ENCODE data around the gene PRDM16. TPM values are rescaled to one million over a fixed set of nuclear protein-coding genes. Genes with fewer than 3 reads are reported as not detected.

The PRDM16 gene
- total and polyA plus RNA-seq, 2 of the 13 experiments (the other 11 are each of a cell fraction or from before 2014, with no cell fraction given): 0.15 to 0.81 TPM

GRCh38 chr1:3366126-3367051 is 297.4 kb downstream of the PRDM16 start:
- no TSS peak for BruUV-seq (replicated peaks)
- WGBS (ENCODE audit: low lambda C conversion rate): 32% methylated on average over 33 of the region's 42 CpGs
- DNase-seq (ENCODE audit: low spot score): peak; percentile 16
- H3K4me3 ChIP-seq (replicated peaks in 1 of 3; ENCODE audit: insufficient read depth in 1 of 3, low read depth in 2 of 3, low read length in 3 of 3): no peak overlapping the region
- H2AFZ ChIP-seq (ENCODE audit: low read length): no peak overlapping the region
- in situ Hi-C loops (cut with HindIII; ENCODE audit: extremely low pct_ligation_motif_present, low pct_unique_long_range_greater_than_20kb) (no loop called here), intact Hi-C loops (cut with micrococcal nuclease; ENCODE audit: unreplicated experiment) (no loop called here)
- peaks cover 16% of the 10 kb centered on the region for H3K4me1 ChIP-seq (ENCODE audit: insufficient read depth, low read length)
- H3K79me2 ChIP-seq (ENCODE audit: insufficient read depth, low read length): no peaks in the 10 kb centered on the region
- ChIA-PET POLR2A (interaction anchor here (1.0 kb wide), 1 partner anchor 21 kb away, joined by 3 read pairs; no protein-coding TSS in a partner anchor), CTCF (ENCODE audit: low intra/inter-chr PET ratio, low total read pairs) (no interaction called here)
- H3K27ac ChIP-seq (ENCODE audit: extremely low read length, insufficient read depth, low read length): no peak overlapping the region
- H3K27me3 ChIP-seq (ENCODE audit: control insufficient read depth in 1 of 2, insufficient read depth in 2 of 2, low read length in 2 of 2): peaks cover 6 to 35% of the 10 kb centered on the region in 2 experiments
- H3K9ac ChIP-seq (ENCODE audit: insufficient read depth, low read depth, low read length): no peak overlapping the region
- H3K9me3 ChIP-seq (ENCODE audit: low read length): no peaks in the 10 kb centered on the region
- no peaks in the 10 kb centered on the region for H4K20me1 ChIP-seq (ENCODE audit: insufficient read depth, low read length)
- no peaks in the 10 kb centered on the region for H3K36me3 ChIP-seq (replicated peaks in 1 of 2; ENCODE audit: control insufficient read depth in 1 of 2, insufficient read depth in 2 of 2, low read length in 2 of 2)
- peak; percentile 41; the same call in 2 of the 3 replicates for ATAC-seq
- FAIRE-seq: no peak
- H3K4me2 ChIP-seq (ENCODE audit: low read depth, low read length): peak overlapping the region; percentile 23; the same call in 1 of the 2 replicates
- no peak for TF ChIP-seq CAMTA2 (CRISPR knock-in tag; IDR thresholded peaks at IDR 0.05; ENCODE audit: borderline replicate concordance)
- no peak for TF ChIP-seq FOXM1 (CRISPR knock-in tag; IDR thresholded peaks at IDR 0.05)
- TF ChIP-seq HNF1B (CRISPR knock-in tag; IDR thresholded peaks at IDR 0.05): no peak
- TF ChIP-seq ZNF770 (CRISPR knock-in tag; IDR thresholded peaks at IDR 0.05): no peak
- TF ChIP-seq GMEB2 (CRISPR knock-in tag; IDR thresholded peaks at IDR 0.05; ENCODE audit: low read depth): no peak
- TF ChIP-seq ZBTB33 (CRISPR knock-in tag; IDR thresholded peaks at IDR 0.05): peak; percentile 47; the same call in 1 of the 2 replicates
- peak; percentile 29; the same call in 1 of the 2 replicates for TF ChIP-seq SOX13 (IDR thresholded peaks at IDR 0.05)
- TF ChIP-seq SOX13 (CRISPR knock-in tag; conservative IDR thresholded peaks at IDR 0.05 in 1 of 2, IDR thresholded peaks at IDR 0.05 in 1 of 2): peak in 1 of 2 experiments; percentile 70; a peak in 1 of 4 replicates
- no peak for TF ChIP-seq ZNF703 (CRISPR knock-in tag; IDR thresholded peaks at IDR 0.05; ENCODE audit: borderline replicate concordance)
- TF ChIP-seq EED (CRISPR knock-in tag; IDR thresholded peaks at IDR 0.05): no peak
- TF ChIP-seq TCF7 (IDR thresholded peaks at IDR 0.05; ENCODE audit: low read depth): no peak
- no peak for TF ChIP-seq ZSCAN20 (CRISPR knock-in tag; IDR thresholded peaks at IDR 0.05; ENCODE audit: borderline replicate concordance)
- peak; percentile 81; the same call in 1 of the 2 replicates for TF ChIP-seq SOX5 (CRISPR knock-in tag; IDR thresholded peaks at IDR 0.05; ENCODE audit: borderline replicate concordance)
- TF ChIP-seq ZSCAN21 (CRISPR knock-in tag; IDR thresholded peaks at IDR 0.05; ENCODE audit: borderline replicate concordance): no peak
- TF ChIP-seq CEBPG (CRISPR knock-in tag; IDR thresholded peaks at IDR 0.05): 0 out of 2 replicates have a peak, but pooled peaks have one; percentile 26
- no peak for TF ChIP-seq REPIN1 (CRISPR knock-in tag; IDR thresholded peaks at IDR 0.05; ENCODE audit: borderline replicate concordance, low read depth)
